ENCODE results near the gene CAMKMT.

CAMKMT gene

DNA sequence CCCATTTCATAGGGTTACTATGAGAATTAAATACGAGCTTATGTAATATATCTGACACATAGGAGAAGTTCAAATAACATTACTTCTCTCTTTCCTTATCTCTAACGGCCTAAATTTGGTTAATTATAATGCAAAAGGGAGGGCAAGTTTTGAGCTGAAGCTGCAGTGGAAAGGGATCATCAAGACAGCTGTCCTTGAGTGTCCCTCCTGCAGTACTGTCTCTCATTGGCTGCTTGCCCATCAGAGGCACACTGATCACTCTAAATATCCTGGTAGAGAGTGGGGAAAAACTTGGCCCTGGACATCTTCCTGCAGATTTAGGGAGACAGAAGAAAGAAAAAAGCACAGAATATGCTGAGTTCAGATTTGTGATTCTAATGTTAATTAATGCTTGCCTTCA, 186.0 kb downstream of the CAMKMT start:
- no peak for DNase-seq (ENCODE audit: extremely low read depth, low read depth)

DNA sequence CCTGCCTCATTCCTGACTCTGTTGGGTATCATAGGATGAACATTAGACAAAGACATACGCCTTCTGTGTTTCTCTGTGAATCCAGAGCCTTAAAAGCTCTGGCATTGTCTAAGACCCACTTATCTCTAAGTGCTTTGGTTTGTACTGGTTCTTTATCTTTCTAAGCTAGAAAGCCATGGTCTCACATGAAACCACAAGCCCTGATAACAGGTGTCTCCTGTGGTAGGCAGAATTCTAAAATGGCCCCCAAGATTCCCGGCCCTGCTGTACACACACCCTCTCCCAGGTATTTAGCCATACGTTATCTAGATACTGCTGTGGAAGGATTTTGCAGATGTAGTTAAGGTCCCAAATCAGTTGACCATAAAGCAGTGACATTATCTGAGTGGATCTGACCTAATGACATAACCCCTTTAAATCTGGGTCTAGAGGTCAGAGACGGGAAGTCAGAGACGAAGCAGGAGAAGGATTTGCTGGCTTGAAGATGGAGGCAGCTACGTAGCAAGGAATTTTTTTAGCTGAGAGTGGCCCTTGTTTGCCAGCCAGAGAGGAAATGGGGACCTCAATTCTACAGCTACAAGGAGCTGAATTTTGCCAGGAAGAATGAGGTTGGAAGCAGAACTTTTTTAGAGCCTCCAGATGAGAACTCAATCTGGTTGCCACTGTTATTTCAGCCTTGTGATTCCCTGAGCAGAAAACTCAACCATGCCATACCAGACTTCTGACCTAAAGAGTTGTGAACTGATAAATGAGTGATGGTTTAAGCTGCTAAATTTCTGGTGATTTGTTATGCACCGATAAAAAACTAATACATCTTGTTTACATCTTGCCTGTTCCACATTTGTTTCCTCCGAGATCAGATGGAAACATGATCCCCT, 186.7 kb downstream of the CAMKMT start:
- no peak for DNase-seq (ENCODE audit: extremely low read depth, low read depth)

More for the DNA sequence above, 186.0 kb downstream of the CAMKMT start:
- TF ChIP-seq, protein P1, sequence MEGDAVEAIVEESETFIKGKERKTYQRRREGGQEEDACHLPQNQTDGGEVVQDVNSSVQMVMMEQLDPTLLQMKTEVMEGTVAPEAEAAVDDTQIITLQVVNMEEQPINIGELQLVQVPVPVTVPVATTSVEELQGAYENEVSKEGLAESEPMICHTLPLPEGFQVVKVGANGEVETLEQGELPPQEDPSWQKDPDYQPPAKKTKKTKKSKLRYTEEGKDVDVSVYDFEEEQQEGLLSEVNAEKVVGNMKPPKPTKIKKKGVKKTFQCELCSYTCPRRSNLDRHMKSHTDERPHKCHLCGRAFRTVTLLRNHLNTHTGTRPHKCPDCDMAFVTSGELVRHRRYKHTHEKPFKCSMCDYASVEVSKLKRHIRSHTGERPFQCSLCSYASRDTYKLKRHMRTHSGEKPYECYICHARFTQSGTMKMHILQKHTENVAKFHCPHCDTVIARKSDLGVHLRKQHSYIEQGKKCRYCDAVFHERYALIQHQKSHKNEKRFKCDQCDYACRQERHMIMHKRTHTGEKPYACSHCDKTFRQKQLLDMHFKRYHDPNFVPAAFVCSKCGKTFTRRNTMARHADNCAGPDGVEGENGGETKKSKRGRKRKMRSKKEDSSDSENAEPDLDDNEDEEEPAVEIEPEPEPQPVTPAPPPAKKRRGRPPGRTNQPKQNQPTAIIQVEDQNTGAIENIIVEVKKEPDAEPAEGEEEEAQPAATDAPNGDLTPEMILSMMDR (IDR thresholded peaks at IDR 0.05; ENCODE audit: low read depth, low read length) = no peak

DNA sequence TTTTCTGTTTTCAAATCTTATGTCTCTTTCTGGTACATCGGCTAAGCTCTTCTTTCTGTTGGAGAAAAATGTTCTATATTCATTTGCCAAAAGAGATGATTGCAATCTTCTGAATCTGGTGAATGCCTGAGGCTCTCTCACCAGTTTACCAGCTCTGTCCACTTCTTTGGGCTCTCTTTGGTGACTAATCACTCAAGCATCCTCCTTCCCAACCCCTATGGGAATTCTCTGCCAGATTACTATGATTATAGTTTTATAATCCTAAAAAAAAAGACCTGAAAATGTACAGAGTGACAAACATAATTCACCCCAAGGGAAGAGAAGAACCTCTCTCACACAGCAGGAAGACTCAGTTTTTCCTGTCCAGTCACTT, 187.3 kb downstream of the CAMKMT start:
- TF ChIP-seq, protein P1 (IDR thresholded peaks at IDR 0.05; ENCODE audit: low read depth, low read length) = no peak
- peak; percentile 67 for DNase-seq (ENCODE audit: extremely low read depth, low read depth)

More for the DNA sequence above, 186.7 kb downstream of the CAMKMT start:
- TF ChIP-seq, protein P1 (IDR thresholded peaks at IDR 0.05; ENCODE audit: low read depth, low read length) = no peak

DNA sequence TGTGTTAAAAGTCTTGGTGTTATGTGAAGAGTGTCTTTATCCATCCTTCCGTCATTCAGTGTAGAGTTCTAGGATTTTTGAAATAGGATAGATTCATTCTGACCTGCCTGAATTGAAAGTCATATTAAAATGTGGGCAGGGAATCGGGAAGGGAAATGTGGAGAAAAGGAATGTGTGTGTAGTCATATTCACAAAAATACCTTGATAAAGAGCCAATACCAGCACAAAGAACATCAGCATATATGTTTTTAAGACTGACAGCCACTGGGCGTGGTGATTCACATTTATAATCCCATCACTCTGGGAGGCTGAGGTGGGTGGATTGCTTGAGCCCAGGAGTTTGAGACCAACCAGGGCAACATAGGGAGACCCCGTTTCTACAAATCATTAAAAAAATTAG, 188.1 kb downstream of the CAMKMT start:
- DNase-seq (ENCODE audit: extremely low read depth, low read depth) = no peak
- TF ChIP-seq, protein P1 (IDR thresholded peaks at IDR 0.05; ENCODE audit: low read depth, low read length) = no peak

DNA sequence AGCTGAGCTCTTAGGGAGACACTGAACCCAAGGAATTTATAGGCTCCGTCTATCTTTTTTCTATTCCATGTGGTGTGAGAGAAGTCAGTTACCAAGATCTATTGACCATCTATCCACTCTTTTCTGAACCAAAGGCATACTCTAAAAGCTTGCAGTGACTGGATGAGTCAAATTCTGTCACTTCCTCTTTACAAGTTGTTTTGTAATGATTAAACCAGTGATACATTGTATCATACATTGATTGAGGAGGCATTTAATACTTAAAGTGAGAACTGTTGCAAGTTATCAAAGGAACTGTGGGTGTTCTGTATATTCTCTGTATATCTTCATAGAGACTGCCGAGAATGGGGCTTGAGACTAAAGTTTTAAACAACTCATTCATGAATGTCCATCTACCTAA, 188.8 kb downstream of the CAMKMT start:
- DNase-seq (ENCODE audit: extremely low read depth, low read depth) = no peak
- TF ChIP-seq, protein P1 (IDR thresholded peaks at IDR 0.05; ENCODE audit: low read depth, low read length) = no peak

DNA sequence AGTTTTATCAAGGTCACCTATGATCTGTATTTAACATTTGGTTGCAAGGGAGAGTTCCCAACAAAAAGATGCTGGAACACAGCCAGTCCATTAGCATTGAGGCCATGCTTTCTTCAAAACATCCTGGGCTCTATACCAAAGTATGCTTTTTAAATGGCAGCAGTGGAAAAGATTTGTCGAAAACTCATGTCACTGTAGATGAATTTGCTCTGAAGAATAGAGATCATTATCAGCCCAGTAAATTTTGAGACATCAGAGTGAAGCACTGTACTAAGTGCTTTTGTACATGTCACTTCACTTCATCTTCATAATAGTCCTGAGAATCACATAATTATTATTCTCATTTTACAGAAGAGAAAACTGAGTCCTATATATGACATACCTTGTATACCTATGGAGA, 189.8 kb downstream of the CAMKMT start:
- TF ChIP-seq, protein P1 (IDR thresholded peaks at IDR 0.05; ENCODE audit: low read depth, low read length) = no peak
- no peak for DNase-seq (ENCODE audit: extremely low read depth, low read depth)

DNA sequence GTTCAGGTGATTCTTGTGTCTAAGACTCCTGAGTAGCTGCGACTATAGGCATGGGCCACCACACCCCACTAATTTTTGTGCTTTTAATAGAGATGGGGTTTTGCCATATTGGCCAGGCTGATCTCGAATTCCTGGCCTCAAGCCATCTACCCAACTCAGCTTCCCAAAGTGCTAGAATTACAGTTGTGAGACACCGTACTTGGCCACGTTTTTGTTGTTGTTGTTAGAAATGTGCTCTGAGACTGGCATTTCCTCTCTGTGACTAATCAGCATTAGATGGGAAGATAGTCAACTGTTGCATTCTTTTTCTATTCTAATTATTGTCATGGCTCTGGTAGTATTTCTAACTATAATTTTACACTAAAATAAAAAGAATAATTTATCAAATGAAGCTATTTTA, 191.7 kb downstream of the CAMKMT start:
- no peak for DNase-seq (ENCODE audit: extremely low read depth, low read depth)

More for the DNA sequence above, 191.7 kb downstream of the CAMKMT start:
- TF ChIP-seq, protein P1 (IDR thresholded peaks at IDR 0.05; ENCODE audit: low read depth, low read length) = no peak

Measured in AG09319 (cell line).